Measurements from ENCODE around the gene SOX5. TPM values are rescaled to one million over a fixed set of nuclear protein-coding genes. Genes with fewer than 3 reads are reported as not detected.

Gene SOX5
- total and polyA plus RNA-seq, 2 experiments from 2014 or later: 1.0 to 4.7 TPM

DNA sequence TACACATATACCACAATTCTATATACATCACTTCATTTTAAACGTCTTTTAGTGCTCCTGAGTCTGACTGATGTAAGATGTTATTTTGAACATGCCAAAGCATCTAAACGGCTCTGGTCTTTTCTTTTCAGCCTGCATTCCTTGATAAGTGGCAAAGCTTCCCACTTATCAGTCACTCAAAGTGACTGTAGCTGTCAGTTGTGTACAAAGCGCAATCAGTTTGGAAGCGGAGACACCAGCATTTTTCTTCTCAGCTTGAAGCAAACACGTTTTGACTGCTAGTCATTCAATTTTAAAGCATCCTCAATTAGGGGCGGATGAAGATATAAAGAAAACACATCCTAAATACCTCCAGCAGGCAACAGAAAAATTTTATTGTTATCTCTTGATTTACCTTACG lies 226.8 kb downstream of the SOX5 start:
- no peak overlapping the region for H3K4me2 ChIP-seq
- DNase-seq (ENCODE audit: low spot score): no peak

More for the DNA sequence above, 226.8 kb downstream of the SOX5 start:
- H3K4me3 Mint-ChIP-seq: no peak overlapping the region
- H3K27me3 Mint-ChIP-seq (ENCODE audit: insufficient read depth, low read depth, poor library complexity): no peaks in the 10 kb centered on the region
- no peaks in the 10 kb centered on the region for H3K36me3 Mint-ChIP-seq (ENCODE audit: low read depth)
- no peak overlapping the region for H3K27ac Mint-ChIP-seq
- no peak for TF ChIP-seq POLR2AphosphoS5 (IDR thresholded peaks at IDR 0.05; ENCODE audit: low read depth)
- TF ChIP-seq ZNF331 (CRISPR knock-in tag; IDR thresholded peaks at IDR 0.05; ENCODE audit: low read depth): no peak
- no peak for TF ChIP-seq NANOG (IDR thresholded peaks at IDR 0.05; ENCODE audit: borderline replicate concordance)
- no peak for TF ChIP-seq EZH2 (IDR thresholded peaks at IDR 0.05; ENCODE audit: low read depth, unreplicated experiment)
- no peak for TF ChIP-seq EZH2phosphoT487 (IDR thresholded peaks at IDR 0.05; ENCODE audit: unreplicated experiment)
- TF ChIP-seq, protein P1, sequence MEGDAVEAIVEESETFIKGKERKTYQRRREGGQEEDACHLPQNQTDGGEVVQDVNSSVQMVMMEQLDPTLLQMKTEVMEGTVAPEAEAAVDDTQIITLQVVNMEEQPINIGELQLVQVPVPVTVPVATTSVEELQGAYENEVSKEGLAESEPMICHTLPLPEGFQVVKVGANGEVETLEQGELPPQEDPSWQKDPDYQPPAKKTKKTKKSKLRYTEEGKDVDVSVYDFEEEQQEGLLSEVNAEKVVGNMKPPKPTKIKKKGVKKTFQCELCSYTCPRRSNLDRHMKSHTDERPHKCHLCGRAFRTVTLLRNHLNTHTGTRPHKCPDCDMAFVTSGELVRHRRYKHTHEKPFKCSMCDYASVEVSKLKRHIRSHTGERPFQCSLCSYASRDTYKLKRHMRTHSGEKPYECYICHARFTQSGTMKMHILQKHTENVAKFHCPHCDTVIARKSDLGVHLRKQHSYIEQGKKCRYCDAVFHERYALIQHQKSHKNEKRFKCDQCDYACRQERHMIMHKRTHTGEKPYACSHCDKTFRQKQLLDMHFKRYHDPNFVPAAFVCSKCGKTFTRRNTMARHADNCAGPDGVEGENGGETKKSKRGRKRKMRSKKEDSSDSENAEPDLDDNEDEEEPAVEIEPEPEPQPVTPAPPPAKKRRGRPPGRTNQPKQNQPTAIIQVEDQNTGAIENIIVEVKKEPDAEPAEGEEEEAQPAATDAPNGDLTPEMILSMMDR (conservative IDR thresholded peaks at IDR 0.05; ENCODE audit: low read depth in 2 of 2): no peak
- TF ChIP-seq, protein P2, sequence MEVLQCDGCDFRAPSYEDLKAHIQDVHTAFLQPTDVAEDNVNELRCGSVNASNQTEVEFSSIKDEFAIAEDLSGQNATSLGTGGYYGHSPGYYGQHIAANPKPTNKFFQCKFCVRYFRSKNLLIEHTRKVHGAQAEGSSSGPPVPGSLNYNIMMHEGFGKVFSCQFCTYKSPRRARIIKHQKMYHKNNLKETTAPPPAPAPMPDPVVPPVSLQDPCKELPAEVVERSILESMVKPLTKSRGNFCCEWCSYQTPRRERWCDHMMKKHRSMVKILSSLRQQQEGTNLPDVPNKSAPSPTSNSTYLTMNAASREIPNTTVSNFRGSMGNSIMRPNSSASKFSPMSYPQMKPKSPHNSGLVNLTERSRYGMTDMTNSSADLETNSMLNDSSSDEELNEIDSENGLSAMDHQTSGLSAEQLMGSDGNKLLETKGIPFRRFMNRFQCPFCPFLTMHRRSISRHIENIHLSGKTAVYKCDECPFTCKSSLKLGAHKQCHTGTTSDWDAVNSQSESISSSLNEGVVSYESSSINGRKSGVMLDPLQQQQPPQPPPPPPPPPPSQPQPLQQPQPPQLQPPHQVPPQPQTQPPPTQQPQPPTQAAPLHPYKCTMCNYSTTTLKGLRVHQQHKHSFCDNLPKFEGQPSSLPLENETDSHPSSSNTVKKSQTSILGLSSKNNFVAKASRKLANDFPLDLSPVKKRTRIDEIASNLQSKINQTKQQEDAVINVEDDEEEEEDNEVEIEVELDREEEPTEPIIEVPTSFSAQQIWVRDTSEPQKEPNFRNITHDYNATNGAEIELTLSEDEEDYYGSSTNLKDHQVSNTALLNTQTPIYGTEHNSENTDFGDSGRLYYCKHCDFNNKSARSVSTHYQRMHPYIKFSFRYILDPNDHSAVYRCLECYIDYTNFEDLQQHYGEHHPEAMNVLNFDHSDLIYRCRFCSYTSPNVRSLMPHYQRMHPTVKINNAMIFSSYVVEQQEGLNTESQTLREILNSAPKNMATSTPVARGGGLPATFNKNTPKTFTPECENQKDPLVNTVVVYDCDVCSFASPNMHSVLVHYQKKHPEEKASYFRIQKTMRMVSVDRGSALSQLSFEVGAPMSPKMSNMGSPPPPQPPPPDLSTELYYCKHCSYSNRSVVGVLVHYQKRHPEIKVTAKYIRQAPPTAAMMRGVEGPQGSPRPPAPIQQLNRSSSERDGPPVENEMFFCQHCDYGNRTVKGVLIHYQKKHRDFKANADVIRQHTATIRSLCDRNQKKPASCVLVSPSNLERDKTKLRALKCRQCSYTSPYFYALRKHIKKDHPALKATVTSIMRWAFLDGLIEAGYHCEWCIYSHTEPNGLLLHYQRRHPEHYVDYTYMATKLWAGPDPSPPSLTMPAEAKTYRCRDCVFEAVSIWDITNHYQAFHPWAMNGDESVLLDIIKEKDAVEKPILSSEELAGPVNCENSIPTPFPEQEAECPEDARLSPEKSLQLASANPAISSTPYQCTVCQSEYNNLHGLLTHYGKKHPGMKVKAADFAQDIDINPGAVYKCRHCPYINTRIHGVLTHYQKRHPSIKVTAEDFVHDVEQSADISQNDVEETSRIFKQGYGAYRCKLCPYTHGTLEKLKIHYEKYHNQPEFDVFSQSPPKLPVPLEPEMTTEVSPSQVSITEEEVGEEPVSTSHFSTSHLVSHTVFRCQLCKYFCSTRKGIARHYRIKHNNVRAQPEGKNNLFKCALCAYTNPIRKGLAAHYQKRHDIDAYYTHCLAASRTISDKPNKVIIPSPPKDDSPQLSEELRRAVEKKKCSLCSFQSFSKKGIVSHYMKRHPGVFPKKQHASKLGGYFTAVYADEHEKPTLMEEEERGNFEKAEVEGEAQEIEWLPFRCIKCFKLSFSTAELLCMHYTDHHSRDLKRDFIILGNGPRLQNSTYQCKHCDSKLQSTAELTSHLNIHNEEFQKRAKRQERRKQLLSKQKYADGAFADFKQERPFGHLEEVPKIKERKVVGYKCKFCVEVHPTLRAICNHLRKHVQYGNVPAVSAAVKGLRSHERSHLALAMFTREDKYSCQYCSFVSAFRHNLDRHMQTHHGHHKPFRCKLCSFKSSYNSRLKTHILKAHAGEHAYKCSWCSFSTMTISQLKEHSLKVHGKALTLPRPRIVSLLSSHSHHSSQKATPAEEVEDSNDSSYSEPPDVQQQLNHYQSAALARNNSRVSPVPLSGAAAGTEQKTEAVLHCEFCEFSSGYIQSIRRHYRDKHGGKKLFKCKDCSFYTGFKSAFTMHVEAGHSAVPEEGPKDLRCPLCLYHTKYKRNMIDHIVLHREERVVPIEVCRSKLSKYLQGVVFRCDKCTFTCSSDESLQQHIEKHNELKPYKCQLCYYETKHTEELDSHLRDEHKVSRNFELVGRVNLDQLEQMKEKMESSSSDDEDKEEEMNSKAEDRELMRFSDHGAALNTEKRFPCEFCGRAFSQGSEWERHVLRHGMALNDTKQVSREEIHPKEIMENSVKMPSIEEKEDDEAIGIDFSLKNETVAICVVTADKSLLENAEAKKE (CRISPR knock-in tag; IDR thresholded peaks at IDR 0.05): no peak
- TF ChIP-seq ZNF114 (CRISPR knock-in tag; IDR thresholded peaks at IDR 0.05): no peak
- no peak for TF ChIP-seq STAT1 (IDR thresholded peaks at IDR 0.05; ENCODE audit: unreplicated experiment)
- no peak for TF ChIP-seq CREB1 (CRISPR knock-in tag; IDR thresholded peaks at IDR 0.05; ENCODE audit: low read depth)
- TF ChIP-seq, protein P3, sequence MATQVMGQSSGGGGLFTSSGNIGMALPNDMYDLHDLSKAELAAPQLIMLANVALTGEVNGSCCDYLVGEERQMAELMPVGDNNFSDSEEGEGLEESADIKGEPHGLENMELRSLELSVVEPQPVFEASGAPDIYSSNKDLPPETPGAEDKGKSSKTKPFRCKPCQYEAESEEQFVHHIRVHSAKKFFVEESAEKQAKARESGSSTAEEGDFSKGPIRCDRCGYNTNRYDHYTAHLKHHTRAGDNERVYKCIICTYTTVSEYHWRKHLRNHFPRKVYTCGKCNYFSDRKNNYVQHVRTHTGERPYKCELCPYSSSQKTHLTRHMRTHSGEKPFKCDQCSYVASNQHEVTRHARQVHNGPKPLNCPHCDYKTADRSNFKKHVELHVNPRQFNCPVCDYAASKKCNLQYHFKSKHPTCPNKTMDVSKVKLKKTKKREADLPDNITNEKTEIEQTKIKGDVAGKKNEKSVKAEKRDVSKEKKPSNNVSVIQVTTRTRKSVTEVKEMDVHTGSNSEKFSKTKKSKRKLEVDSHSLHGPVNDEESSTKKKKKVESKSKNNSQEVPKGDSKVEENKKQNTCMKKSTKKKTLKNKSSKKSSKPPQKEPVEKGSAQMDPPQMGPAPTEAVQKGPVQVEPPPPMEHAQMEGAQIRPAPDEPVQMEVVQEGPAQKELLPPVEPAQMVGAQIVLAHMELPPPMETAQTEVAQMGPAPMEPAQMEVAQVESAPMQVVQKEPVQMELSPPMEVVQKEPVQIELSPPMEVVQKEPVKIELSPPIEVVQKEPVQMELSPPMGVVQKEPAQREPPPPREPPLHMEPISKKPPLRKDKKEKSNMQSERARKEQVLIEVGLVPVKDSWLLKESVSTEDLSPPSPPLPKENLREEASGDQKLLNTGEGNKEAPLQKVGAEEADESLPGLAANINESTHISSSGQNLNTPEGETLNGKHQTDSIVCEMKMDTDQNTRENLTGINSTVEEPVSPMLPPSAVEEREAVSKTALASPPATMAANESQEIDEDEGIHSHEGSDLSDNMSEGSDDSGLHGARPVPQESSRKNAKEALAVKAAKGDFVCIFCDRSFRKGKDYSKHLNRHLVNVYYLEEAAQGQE (IDR thresholded peaks at IDR 0.05; ENCODE audit: unreplicated experiment): no peak
- no peak for TF ChIP-seq JUNB (IDR thresholded peaks at IDR 0.05; ENCODE audit: unreplicated experiment)
- TF ChIP-seq, protein P4, sequence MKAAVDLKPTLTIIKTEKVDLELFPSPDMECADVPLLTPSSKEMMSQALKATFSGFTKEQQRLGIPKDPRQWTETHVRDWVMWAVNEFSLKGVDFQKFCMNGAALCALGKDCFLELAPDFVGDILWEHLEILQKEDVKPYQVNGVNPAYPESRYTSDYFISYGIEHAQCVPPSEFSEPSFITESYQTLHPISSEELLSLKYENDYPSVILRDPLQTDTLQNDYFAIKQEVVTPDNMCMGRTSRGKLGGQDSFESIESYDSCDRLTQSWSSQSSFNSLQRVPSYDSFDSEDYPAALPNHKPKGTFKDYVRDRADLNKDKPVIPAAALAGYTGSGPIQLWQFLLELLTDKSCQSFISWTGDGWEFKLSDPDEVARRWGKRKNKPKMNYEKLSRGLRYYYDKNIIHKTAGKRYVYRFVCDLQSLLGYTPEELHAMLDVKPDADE (IDR thresholded peaks at IDR 0.05): no peak
- Histone ChIP-seq H3K27ac (ENCODE audit: low read depth) (no peak overlapping the region), H4K20me1 (replicated peaks; ENCODE audit: insufficient read depth) (no peaks in the 10 kb centered on the region), H3K79me2 (replicated peaks; ENCODE audit: insufficient read depth) (no peaks in the 10 kb centered on the region), H3K9me2 (ENCODE audit: insufficient read depth) (no peaks in the 10 kb centered on the region), H3K4me3 (no peak overlapping the region), H3K27me3 (ENCODE audit: insufficient read depth) (no peaks in the 10 kb centered on the region), H3K4me1 (ENCODE audit: insufficient read depth) (no peaks in the 10 kb centered on the region), H2AFZ (no peak overlapping the region), H3K36me3 (ENCODE audit: insufficient read depth) (no peaks in the 10 kb centered on the region), H3F3A (replicated peaks; ENCODE audit: low read depth) (no peaks in the 10 kb centered on the region)
- H3K9me3 Mint-ChIP-seq: no peaks in the 10 kb centered on the region
- ATAC-seq: no peak
- H3K4me1 Mint-ChIP-seq: no peaks in the 10 kb centered on the region
